Kidney (tissue), 14 donors: ENCODE results near the gene DEGS1. TPM values are rescaled to one million over a fixed set of nuclear protein-coding genes. Genes with fewer than 3 reads are reported as not detected.

Experiments
- DNase-seq, 5 donors: peaks; one replicate each; pipeline ENCODE4 v3.0.0-alpha.2; 2013 to 2020
- FAIRE-seq: peaks from 2 replicates; lab custom pipeline; 2012; peaks lifted over from hg19 to GRCh38; lab: Jason Lieb, UNC
- H3K27ac ChIP-seq, 2 donors: one replicate each; pipeline ENCODE4 v1.7.0; 2013; ENCODE audit warnings: low read depth in 2 of 2, low read length in 2 of 2, inconsistent platforms in 1 of 2
- H3K27me3 ChIP-seq: one replicate; pipeline ENCODE4 v1.7.1; 2013; ENCODE audit warnings: low read length, inconsistent platforms; ENCODE audit not compliant: control insufficient read depth, insufficient read depth
- H3K36me3 ChIP-seq, 3 donors: one replicate each; pipeline versions ENCODE4 v1.7.0 to v1.7.1; 2013; ENCODE audit warnings: low read length in 3 of 3, control low read depth in 1 of 3, inconsistent platforms in 1 of 3; ENCODE audit not compliant: insufficient read depth in 3 of 3, control insufficient read depth in 2 of 3
- H3K4me1 ChIP-seq, 3 donors: one replicate each; pipeline versions ENCODE4 v1.7.0 to v1.7.1; 2013; ENCODE audit warnings: low read length in 3 of 3, inconsistent platforms in 1 of 3, low read depth in 1 of 3; ENCODE audit not compliant: control insufficient read depth in 2 of 3, insufficient read depth in 2 of 3
- H3K4me3 ChIP-seq, 3 donors: one replicate each; pipeline versions ENCODE4 v1.7.0 to v1.8.1; 2013; ENCODE audit warnings: low read length in 3 of 3, control low read depth in 1 of 3, inconsistent platforms in 1 of 3
- H3K9ac ChIP-seq, 3 donors: one replicate each; pipeline versions ENCODE4 v1.7.0 to v1.7.1; 2013; ENCODE audit warnings: low read length in 3 of 3, control low read depth in 1 of 3, inconsistent platforms in 1 of 3
- H3K9me3 ChIP-seq, 3 donors: one replicate each; pipeline versions ENCODE4 v1.7.0 to v1.7.1; 2013; ENCODE audit warnings: low read length in 3 of 3, control low read depth in 1 of 3, inconsistent platforms in 1 of 3; ENCODE audit not compliant: control insufficient read depth in 2 of 3, insufficient read depth in 1 of 3
- intact Hi-C: fragments of 100-400 bp; cut with DNase I; formaldehyde crosslinking; loops from one replicate; pipeline ENCODE4 v1.11.1; 2022
- polyA plus RNA-seq: library from polyadenylated mRNA; stranded (reverse); fragments of 350-450 nt; fragmentation: Illumina TruSeq; extraction: RNeasy Lipid Tissue Mini Kit (QIAGEN cat#74804); gene quantifications from one replicate; pipeline ENCODE4 v1.2.3, GENCODE V29; 2014; ENCODE audit warnings: low read depth, low replicate concordance; ENCODE audit not compliant: insufficient read depth
- total RNA-seq: library from RNA; stranded (reverse); fragmentation: NEBNext Ultra II Directional; extraction: Animal tissue kit (Norgen Biotek cat#: 25700); gene quantifications from one replicate; pipeline ENCODE4 v1.2.1, GENCODE V29; 2021
- TF ChIP-seq, protein P1 (sequence below): IDR thresholded peaks from 3 replicates; pipeline ENCODE4 v1.5.1; 2012; ENCODE audit warnings: mild to moderate bottlenecking, moderate library complexity, borderline replicate concordance; ENCODE audit not compliant: insufficient read depth; ENCODE audit errors: extremely low read depth
- donor health status: control.
- donor health status: control.
- donor health status: control.
- donor health status: control.
- donor health status: control.
- donor health status: DM: yes; HTN: yes; CAD: no.
- donor health status: Normal renal cell carcinoma (clear cell type).

DEGS1 gene
- total and polyA plus RNA-seq, 2 donors from 2014 or later: 32.5 to 83.1 TPM

DNA sequence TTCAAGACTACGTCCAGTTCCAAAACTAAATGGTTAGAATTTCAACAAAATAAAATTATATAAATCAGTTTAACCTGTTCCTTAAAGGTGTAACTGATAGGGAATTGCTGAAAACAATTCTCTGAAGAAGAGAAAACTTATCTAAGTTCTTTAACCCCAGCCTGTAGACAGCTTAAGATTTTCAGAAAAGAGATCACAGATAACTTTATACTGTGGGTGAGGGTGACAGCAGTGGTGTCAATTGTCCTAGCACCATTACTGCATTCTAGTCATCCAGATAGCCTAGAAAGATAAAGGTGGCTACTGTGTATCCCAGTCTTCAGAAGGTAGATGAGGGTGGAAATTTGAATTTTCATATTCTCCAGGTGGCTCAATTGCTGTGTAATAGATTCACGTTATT, 19.7 kb upstream of the DEGS1 start:
- no peak for FAIRE-seq

DNA sequence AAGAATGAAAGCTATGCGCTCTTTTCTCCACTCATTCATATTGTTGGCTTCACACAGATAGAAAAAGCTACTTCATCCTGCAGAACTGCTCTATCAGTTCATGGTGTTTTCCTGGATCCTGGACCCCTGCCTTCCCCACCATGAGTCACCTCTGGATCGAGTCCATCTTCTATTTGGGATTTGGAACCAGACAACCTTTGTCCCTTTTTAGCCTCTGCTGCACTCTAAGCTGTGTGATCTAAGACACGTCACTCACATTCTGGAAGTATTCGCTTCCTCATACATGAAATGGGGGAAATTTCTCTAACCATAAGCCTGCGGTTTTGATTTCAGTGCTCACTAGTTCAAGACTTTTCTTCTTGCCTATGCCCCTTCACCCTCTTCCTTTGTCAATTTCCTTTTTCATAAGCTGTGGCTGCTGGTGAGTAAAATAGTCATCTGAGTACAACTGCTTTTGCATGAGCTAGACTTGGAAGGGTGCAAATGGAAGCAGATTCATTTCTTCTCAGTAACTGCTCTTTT, 14.1 kb upstream of the DEGS1 start:
- H3K9ac ChIP-seq: no peak overlapping the region
- no peak overlapping the region for H3K4me3 ChIP-seq
- H3K9me3 ChIP-seq: no peaks in the 10 kb centered on the region
- no peaks in the 10 kb centered on the region for H3K27me3 ChIP-seq
- intact Hi-C loops: no loop called here
- DNase-seq (no peak), FAIRE-seq (no peak)
- H3K27ac ChIP-seq: no peak overlapping the region
- TF ChIP-seq, protein P1, sequence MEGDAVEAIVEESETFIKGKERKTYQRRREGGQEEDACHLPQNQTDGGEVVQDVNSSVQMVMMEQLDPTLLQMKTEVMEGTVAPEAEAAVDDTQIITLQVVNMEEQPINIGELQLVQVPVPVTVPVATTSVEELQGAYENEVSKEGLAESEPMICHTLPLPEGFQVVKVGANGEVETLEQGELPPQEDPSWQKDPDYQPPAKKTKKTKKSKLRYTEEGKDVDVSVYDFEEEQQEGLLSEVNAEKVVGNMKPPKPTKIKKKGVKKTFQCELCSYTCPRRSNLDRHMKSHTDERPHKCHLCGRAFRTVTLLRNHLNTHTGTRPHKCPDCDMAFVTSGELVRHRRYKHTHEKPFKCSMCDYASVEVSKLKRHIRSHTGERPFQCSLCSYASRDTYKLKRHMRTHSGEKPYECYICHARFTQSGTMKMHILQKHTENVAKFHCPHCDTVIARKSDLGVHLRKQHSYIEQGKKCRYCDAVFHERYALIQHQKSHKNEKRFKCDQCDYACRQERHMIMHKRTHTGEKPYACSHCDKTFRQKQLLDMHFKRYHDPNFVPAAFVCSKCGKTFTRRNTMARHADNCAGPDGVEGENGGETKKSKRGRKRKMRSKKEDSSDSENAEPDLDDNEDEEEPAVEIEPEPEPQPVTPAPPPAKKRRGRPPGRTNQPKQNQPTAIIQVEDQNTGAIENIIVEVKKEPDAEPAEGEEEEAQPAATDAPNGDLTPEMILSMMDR: no peak
- H3K36me3 ChIP-seq: no peaks in the 10 kb centered on the region
- H3K4me1 ChIP-seq: peaks cover 0 to 7% (median 0%) of the 10 kb centered on the region in 3 donors

More for the DNA sequence above, 19.7 kb upstream of the DEGS1 start:
- no peaks in the 10 kb centered on the region for H3K9me3 ChIP-seq
- peaks cover 0 to 7% (median 0%) of the 10 kb centered on the region in 3 donors for H3K4me1 ChIP-seq
- H3K27ac ChIP-seq: no peak overlapping the region
- H3K9ac ChIP-seq: no peak overlapping the region
- H3K4me3 ChIP-seq: no peak overlapping the region
- no peak for DNase-seq
- H3K27me3 ChIP-seq: no peaks in the 10 kb centered on the region
- TF ChIP-seq, protein P1: no peak
- intact Hi-C loops: no loop called here
- H3K36me3 ChIP-seq: peaks cover 0 to 13% (median 11%) of the 10 kb centered on the region in 3 donors

DNA sequence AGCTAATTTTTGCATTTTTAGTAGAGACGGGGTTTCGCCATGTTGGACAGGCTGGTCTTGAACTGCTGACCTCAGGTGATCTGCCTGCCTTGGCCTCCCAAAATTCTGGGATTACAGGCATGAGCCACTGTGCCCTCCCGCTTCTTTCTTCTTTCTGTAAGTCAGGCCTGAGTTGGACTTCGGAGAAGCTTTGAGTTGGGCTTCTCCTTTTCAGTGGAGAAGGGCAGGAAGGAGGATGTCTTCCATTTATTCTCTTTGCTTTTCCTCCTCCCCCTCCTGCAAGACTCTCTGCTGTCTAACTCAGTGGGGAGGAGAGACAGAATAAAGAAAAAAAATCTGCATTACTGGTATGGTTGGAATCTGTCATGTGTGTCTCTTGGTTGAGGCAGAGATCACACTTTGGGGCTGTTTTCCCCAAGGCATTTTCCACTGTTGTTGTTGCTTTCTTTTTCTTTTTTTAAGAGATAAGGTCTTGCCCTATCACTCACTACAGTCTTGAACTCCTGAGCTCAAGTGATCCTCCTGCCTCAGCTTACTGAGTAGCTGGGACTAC, 13.2 kb upstream of the DEGS1 start:
- no peak overlapping the region for H3K9ac ChIP-seq
- H3K36me3 ChIP-seq: no peaks in the 10 kb centered on the region
- no peak for DNase-seq
- TF ChIP-seq, protein P1: no peak
- no peaks in the 10 kb centered on the region for H3K27me3 ChIP-seq
- FAIRE-seq: no peak
- intact Hi-C loops: no loop called here
- no peak overlapping the region for H3K4me3 ChIP-seq
- peaks cover 0 to under 1% (median 0%) of the 10 kb centered on the region in 3 donors for H3K4me1 ChIP-seq
- no peak overlapping the region for H3K27ac ChIP-seq
- no peaks in the 10 kb centered on the region for H3K9me3 ChIP-seq
